ES-I3 (cell line): ENCODE measurements around the gene C15orf39.

Experiments
- H3K36me3 ChIP-seq: 2 replicates; pipeline ENCODE4 v1.6.1; 2013; ENCODE audit warnings: mild to moderate bottlenecking, low read length, control low read depth, moderate library complexity; ENCODE audit not compliant: insufficient read depth
- H3K4me1 ChIP-seq: 2 replicates; pipeline ENCODE4 v1.6.1; 2013; ENCODE audit warnings: mild to moderate bottlenecking, control low read depth, low read length; ENCODE audit not compliant: insufficient read depth
- H3K9ac ChIP-seq: 2 replicates; pipeline ENCODE4 v1.6.1; 2013; ENCODE audit warnings: low read depth, mild to moderate bottlenecking, low read length, moderate library complexity
- H3K9me3 ChIP-seq: 2 replicates; pipeline ENCODE4 v1.6.1; 2013; ENCODE audit warnings: mild to moderate bottlenecking, low read length, moderate library complexity; ENCODE audit not compliant: control insufficient read depth, insufficient read depth

The C15orf39 gene

DNA sequence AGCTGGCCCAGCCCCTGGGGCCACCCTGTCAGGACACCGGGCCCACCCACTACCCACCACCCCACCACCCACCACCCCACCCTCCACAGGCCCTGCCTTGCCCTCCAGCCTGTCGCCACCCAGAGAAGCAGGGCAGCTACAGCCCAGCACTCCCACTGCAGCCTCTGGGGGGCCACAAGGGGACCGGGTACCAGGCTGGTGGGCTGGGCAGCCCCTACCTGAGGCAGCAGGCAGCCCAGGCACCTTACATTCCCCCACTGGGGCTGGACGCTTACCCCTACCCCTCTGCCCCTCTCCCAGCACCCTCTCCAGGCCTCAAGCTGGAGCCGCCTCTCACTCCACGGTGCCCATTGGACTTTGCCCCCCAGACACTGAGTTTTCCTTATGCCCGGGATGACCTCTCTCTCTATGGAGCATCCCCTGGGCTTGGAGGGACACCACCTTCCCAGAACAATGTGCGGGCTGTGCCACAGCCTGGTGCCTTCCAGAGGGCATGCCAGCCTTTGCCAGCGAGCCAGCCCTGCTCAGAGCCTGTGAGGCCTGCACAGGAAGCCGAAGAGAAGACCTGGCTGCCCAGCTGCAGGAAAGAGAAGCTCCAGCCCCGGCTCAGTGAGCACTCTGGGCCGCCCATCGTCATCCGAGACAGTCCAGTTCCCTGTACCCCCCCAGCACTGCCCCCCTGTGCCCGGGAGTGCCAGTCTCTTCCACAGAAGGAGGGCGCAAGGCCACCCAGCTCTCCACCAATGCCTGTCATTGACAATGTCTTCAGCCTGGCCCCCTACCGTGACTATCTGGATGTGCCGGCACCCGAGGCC, 5.3 kb downstream of the C15orf39 start:
- Histone ChIP-seq H3K9me3 (no peaks in the 10 kb centered on the region), H3K36me3 (peaks cover 17% of the 10 kb centered on the region), H3K4me1 (peaks cover 14% of the 10 kb centered on the region; the same call in 1 of the 2 replicates), H3K9ac (no peak overlapping the region)

DNA sequence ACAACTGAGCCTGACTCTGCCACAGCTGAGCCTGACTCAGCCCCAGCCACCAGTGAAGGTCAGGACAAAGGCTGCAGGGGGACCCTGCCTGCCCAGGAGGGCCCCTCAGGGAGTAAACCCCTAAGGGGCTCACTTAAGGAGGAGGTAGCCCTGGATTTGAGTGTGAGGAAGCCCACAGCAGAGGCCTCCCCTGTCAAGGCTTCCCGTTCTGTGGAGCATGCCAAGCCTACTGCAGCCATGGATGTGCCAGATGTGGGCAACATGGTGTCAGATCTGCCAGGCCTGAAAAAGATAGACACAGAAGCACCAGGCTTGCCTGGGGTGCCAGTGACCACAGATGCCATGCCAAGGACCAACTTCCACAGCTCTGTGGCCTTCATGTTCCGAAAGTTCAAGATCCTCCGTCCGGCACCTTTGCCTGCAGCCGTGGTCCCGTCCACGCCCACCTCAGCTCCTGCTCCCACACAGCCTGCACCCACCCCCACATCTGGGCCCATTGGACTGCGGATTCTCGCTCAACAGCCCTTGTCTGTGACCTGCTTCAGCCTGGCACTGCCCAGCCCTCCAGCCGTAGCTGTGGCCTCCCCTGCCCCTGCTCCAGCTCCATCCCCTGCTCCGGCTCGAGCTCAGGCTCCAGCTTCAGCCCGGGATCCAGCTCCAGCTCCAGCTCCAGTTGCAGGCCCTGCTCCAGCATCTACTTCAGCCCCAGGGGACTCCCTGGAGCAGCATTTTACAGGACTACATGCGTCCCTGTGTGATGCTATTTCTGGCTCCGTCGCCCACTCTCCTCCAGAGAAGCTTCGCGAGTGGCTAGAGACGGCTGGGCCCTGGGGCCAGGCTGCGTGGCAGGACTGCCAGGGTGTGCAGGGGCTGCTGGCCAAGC, 6.2 kb downstream of the C15orf39 start:
- H3K36me3 ChIP-seq, result peaks cover 17% of the 10 kb centered on the region
- H3K9ac ChIP-seq, result no peak overlapping the region
- no peaks in the 10 kb centered on the region for H3K9me3 ChIP-seq
- peaks cover 14% of the 10 kb centered on the region; the same call in 1 of the 2 replicates for H3K4me1 ChIP-seq

DNA sequence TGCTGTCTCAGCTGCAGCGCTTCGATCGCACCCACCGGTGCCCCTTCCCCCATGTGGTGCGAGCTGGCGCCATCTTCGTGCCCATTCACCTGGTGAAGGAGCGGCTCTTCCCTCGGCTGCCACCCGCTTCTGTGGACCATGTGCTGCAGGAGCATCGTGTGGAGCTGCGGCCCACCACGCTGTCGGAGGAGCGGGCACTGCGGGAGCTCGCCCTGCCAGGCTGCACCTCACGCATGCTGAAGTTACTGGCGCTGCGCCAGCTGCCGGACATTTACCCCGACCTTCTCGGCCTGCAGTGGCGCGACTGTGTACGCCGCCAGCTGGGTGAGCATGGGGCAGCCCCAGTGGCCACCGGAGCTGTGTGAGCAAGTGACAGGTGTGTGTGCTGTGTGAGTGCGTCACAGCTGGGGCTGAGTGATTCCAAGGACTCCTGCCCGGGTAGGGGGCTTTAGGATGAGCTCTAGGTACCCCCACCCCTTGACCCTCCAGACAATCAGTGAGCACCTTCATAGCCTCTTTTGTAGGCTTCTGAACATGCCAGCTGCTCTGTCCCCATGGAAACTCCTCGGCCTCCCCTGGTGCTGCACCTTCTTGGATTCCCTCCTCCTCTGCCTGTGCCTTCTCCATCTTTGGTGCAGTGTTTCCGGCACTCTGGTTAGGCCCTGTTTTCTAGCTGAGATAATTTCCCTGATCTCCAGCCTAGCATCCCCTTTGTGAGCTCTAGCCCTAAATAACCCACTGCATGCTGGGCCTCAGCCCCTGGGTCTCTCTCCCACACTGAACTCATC, 7.0 kb downstream of the C15orf39 start:
- no peaks in the 10 kb centered on the region for H3K9me3 ChIP-seq
- H3K9ac ChIP-seq, result no peak overlapping the region
- peaks cover 17% of the 10 kb centered on the region for H3K36me3 ChIP-seq
- peaks cover 9% of the 10 kb centered on the region; the same call in 1 of the 2 replicates for H3K4me1 ChIP-seq

DNA sequence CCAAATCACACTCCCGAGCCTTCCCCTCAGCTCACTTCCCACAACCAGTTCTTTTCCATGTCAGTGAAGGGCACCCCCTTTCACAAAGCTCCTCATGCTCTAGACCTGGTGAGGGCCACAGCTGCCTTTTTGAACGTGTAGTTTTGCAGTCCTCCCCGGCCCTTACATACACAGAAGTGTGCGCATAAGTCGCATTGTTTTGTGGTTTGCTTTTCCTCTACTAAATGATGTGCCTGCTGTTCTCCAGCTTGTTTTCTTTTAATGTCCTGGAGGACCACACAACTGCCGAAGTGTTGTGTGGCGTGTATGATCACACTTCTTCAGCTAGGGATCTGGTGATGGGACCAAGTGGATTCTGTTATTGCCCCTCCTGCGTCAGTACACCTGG, 7.6 kb downstream of the C15orf39 start:
- Histone ChIP-seq H3K9me3 (no peaks in the 10 kb centered on the region), H3K9ac (no peak overlapping the region), H3K36me3 (peaks cover 17% of the 10 kb centered on the region), H3K4me1 (peaks cover 4% of the 10 kb centered on the region; the same call in 1 of the 2 replicates)

DNA sequence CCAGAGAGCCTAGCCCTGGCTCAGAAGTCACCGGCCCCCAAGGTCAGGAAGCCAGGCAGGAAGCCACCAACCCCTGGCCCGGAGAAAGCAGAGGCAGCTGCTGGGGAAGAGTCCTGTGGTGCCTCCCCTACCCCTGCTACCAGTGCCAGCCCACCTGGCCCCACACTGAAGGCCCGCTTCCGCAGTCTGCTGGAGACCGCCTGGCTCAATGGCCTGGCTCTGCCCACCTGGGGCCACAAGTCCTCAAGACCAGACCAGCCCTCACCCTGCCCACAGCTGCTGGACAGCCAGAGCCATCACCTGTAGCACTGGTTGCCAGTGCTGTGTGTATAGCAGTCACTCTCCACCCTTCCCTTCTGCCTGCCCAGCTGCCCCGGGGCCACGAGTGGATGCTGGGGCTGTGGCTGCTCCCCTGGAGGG, 9.1 kb downstream of the C15orf39 start:
- Histone ChIP-seq H3K9ac (no peak overlapping the region), H3K36me3 (peaks cover 17% of the 10 kb centered on the region), H3K9me3 (no peaks in the 10 kb centered on the region), H3K4me1 (peaks cover 4% of the 10 kb centered on the region; the same call in 1 of the 2 replicates)

DNA sequence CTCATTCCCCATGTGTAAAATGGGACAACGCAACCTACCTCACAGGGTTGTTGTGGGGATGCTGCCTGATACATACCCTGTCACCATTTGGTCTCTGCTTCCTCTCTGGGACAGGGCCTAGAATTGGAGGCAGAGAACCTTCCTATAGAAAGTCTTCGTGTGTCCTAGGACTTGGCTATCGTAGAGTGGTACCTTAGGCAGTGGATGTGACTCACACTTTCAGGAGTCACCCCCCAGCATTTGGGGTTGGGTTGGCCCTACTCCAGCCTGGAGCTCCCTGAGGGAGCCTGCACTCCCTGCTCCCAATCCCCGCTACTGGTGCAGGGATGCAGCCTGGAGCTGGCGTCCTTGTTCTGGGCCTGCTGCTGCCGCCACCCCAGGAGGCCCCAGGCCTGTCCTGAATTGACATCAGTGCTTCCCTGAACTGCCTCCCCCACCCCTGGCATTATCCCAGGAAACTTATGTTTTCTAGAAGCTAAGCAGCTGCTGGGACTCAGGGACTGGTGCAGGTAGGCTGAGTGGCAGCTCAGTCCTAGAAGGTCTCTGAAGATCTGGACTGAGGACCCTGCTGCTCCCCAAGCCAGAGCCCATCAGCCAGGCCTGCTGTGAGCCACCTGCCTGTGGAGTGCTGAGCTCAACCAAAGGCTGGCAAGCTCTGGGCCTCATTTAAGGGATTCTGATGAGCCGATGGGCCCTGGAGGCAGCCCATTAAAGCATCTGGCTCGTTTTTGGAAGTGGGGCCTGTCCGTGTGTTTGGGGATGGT, 9.9 kb downstream of the C15orf39 start:
- H3K36me3 ChIP-seq, result peaks cover 17% of the 10 kb centered on the region
- H3K9me3 ChIP-seq, result no peaks in the 10 kb centered on the region
- peaks cover 4% of the 10 kb centered on the region; the same call in 1 of the 2 replicates for H3K4me1 ChIP-seq
- no peak overlapping the region for H3K9ac ChIP-seq

- H3K9ac ChIP-seq, result no peak overlapping the region
- peaks cover 4% of the 10 kb centered on the region; the same call in 1 of the 2 replicates for H3K4me1 ChIP-seq
- H3K9me3 ChIP-seq, result no peaks in the 10 kb centered on the region
- H3K36me3 ChIP-seq, result peaks cover 17% of the 10 kb centered on the region
Measured at GRCh38 chr15:75212200-75212858, 10.6 kb downstream of the C15orf39 start.

GRCh38 chr15:75213212-75213767, 11.6 kb downstream of the C15orf39 start:
- Histone ChIP-seq H3K9ac (no peak overlapping the region), H3K36me3 (peaks cover 17% of the 10 kb centered on the region), H3K4me1 (peaks cover 4% of the 10 kb centered on the region; the same call in 1 of the 2 replicates), H3K9me3 (no peaks in the 10 kb centered on the region)

- Histone ChIP-seq H3K36me3 (peaks cover 16% of the 10 kb centered on the region), H3K4me1 (peaks cover 4% of the 10 kb centered on the region; the same call in 1 of the 2 replicates), H3K9me3 (no peaks in the 10 kb centered on the region), H3K9ac (no peak overlapping the region)
Measured at GRCh38 chr15:75213768-75214221, 12.1 kb downstream of the C15orf39 start.

DNA sequence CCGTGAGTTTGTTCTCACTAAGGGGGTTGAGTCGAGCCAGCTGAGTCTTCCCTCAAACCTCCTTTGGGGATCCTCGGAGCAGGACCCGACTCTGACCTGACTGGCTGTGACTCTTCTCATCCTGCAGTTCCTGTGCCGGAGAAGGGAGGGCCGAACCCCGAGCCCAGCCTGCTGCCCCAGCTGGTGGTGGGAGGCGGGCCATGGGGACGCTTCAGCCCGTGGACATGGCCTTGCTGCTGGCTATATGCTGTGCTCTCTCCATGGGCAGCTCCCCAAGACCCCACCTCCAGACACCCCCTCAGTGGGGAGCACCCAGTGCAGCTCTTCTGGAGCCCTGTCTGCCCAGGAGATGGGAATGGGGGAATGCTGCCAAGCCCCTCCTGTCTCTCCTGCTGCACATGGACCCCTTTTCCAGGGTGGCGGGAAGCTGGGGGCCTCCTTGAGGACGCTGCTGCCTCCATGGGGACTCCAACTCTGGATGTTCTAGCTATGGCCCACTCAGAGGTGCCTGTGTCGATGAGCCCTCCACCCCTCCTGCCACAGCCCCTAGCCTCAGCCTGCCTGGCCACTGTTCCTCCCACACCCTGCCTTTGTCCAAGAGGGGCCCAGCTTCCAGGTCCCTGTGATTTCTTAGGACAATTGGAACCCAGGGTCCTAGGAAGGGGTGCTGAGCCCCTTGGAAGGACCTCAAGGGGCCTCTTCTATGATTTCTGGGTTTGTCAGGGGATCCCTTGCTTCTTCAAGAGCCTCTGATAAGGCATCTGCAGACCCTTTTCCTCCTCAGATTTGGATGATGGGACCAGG, 12.8 kb downstream of the C15orf39 start:
- H3K36me3 ChIP-seq, result peaks cover 11% of the 10 kb centered on the region
- H3K4me1 ChIP-seq, result peaks cover 4% of the 10 kb centered on the region; the same call in 1 of the 2 replicates
- H3K9me3 ChIP-seq, result no peaks in the 10 kb centered on the region
- H3K9ac ChIP-seq, result no peak overlapping the region

DNA sequence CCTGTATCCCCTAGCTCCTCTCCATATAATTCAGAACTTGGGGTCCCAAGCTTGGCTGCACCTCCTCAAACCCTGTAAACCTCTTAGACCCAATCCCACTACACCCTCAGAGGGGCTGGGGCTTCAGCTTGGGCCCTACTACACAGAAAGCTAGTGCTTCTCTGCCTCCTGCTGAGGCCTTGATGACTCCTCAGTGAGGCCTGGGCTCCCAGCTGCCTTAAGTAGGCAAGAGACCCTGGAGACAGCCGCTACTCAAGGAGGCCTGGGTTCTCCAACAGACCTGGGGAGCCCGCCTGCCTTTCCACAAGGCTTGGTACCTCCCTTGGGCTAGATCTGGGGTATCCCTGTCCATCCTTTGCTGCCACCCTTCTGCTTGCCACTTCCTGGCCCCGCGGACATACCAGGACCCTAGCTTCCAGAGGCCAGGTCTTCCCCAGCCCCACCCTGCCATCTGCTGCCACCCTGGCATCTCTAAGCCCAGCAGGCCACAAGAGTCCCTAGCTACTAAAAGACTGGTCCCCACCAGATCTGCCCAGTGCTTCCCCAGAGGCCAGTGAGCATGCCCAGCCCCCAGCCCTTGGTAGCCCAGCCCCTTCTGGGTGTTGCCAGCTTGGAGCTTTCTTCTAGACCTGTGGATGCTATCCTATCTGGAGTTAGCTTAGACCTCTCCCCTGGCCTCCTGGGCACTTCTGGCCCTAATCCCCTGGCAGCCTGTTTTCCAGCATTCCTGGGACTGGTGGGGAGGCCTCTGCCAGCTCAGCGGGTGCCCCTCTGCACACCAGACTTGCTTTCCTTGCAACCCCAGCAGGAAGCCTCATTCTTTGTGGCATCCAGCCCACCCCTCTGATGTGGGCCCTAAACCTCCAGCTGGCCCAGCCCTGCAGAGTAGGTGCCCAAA, 13.7 kb downstream of the C15orf39 start:
- H3K9ac ChIP-seq, result no peak overlapping the region
- H3K4me1 ChIP-seq, result peaks cover 4% of the 10 kb centered on the region; the same call in 1 of the 2 replicates
- peaks cover 7% of the 10 kb centered on the region for H3K36me3 ChIP-seq
- no peaks in the 10 kb centered on the region for H3K9me3 ChIP-seq
